Mucosa of stomach (tissue), 1 donor: ENCODE data around the gene RUNX3.

Source experiments
- H3K27me3 ChIP-seq: one replicate; pipeline ENCODE4 v1.7.0; 2013; ENCODE audit warnings: mild to moderate bottlenecking, low read length; ENCODE audit not compliant: control insufficient read depth, insufficient read depth
- H3K36me3 ChIP-seq: one replicate; pipeline ENCODE4 v1.7.0; 2013; ENCODE audit warnings: low read length; ENCODE audit not compliant: control insufficient read depth, insufficient read depth
- H3K4me1 ChIP-seq: one replicate; pipeline ENCODE4 v1.7.0; 2013; ENCODE audit warnings: mild to moderate bottlenecking, low read length; ENCODE audit not compliant: control insufficient read depth, insufficient read depth
- H3K4me3 ChIP-seq: one replicate; pipeline ENCODE4 v1.7.0; 2013; ENCODE audit warnings: low read length
- H3K9ac ChIP-seq: one replicate; pipeline ENCODE4 v1.7.0; 2013; ENCODE audit warnings: mild to moderate bottlenecking, low read length, moderate library complexity
- H3K9me3 ChIP-seq: one replicate; pipeline ENCODE4 v1.7.0; 2013; ENCODE audit warnings: mild to moderate bottlenecking, low read length, moderate library complexity; ENCODE audit not compliant: control insufficient read depth
- donor health status: Pancreatic carcinoma.

The RUNX3 gene

DNA sequence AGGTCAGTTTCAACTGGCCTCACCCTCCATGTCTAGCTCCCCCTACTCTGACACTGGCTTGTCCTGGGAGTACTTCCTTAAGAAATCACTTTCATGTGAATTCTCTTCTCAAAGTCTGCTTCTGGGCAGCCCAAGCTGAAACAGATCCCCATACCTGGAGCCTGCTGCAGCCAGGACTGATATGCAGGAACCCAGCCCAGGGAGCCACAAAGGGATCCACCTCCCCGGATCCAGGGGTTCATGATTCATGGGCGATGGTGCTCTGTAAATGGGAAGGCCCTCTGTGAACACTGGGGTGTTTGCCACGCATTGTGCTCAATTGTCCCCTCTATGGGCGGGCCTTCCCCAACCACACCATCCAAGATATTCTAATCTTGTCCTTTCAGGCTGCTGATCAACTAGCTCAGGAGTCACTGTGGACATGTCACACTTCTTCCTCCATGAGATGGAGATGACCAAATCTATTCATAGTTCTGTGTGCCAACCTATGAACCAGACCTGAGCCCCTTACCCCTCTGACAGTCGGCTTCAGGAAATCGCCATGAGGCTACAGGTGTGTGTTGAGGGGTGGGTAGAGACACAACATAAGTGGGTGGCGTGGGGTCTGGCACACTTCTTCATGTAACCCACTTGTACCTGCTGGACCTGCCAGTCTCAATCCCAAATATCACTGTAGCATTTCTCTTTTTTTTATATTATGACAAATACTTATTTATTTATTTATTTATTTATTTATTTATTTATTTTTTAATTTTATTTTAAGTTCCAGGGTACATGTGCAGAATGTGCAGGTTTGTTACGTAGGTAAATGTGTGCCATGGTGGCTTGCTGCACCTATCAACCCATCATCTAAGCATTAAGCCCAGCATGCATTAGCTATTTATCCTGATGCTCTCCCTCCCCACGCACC, 41.8 kb downstream of the RUNX3 start:
- H3K9ac ChIP-seq, result no peak overlapping the region
- H3K4me1 ChIP-seq, result peaks cover 4% of the 10 kb centered on the region
- no peak overlapping the region for H3K4me3 ChIP-seq
- H3K9me3 ChIP-seq, result no peaks in the 10 kb centered on the region
- no peaks in the 10 kb centered on the region for H3K36me3 ChIP-seq
- H3K27me3 ChIP-seq, result no peaks in the 10 kb centered on the region

DNA sequence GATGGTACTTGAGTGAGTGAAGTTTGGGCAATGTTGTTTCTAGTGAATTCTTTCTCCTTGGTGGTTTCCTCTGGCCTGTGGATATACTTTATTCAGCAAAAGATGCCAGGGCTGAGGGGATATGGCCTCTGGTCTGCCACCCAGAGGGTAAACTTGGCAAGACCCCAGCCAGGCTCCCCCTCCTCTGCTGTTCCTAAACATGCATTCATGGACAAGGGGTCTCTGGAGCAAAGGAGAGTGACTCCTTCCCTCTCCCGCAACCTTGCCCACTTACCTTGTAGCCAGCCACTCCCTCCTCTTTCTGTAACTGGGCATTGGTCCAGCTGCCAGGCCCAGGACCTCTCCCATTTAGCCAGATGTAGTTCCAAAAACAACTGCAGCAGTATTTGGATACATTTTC, 43.8 kb downstream of the RUNX3 start:
- H3K4me1 ChIP-seq, result no peaks in the 10 kb centered on the region
- H3K4me3 ChIP-seq, result no peak overlapping the region
- no peaks in the 10 kb centered on the region for H3K36me3 ChIP-seq
- no peaks in the 10 kb centered on the region for H3K9me3 ChIP-seq
- no peaks in the 10 kb centered on the region for H3K27me3 ChIP-seq
- H3K9ac ChIP-seq, result no peak overlapping the region

DNA sequence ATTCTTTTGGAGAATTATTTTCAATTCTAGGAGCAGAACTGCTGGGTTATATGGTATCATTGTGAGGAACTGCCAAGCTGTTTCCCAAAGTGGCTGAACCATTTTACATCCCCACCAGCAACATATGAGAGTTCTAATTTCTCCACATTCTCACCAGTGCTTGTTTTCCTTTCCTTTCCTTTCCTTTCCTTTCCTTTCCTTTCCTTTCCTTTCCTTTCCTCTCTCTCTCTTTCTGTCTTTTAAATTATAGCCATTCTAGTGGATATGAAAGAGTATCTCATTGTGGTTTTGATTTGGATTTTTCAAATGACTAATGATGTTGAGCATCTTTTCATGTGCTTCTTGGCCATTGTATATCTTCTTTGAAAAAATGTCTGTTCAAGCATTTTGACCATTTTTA, 45.3 kb downstream of the RUNX3 start:
- no peaks in the 10 kb centered on the region for H3K36me3 ChIP-seq
- H3K4me1 ChIP-seq, result no peaks in the 10 kb centered on the region
- H3K9ac ChIP-seq, result no peak overlapping the region
- no peak overlapping the region for H3K4me3 ChIP-seq
- no peaks in the 10 kb centered on the region for H3K9me3 ChIP-seq
- H3K27me3 ChIP-seq, result no peaks in the 10 kb centered on the region

DNA sequence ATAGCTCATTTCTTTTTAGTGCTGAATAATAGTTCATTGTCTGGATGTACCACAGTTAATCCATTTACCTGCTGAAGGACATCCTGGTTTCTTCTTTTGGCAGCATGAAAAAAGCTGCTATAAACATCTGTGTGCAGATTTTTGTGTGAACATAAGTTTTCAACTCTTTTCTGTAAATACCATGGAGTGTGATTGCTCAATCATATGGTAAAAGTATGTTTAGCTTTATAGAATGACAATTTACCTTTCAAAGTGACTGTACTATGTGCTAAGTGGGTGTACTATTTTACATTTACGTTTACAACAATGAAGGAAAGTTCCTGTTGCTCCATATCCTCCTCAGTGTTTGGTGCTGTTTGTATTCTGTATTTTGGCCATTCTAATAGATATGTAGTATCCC, 49.0 kb downstream of the RUNX3 start:
- no peak overlapping the region for H3K9ac ChIP-seq
- H3K4me1 ChIP-seq, result no peaks in the 10 kb centered on the region
- no peaks in the 10 kb centered on the region for H3K9me3 ChIP-seq
- H3K36me3 ChIP-seq, result no peaks in the 10 kb centered on the region
- no peak overlapping the region for H3K4me3 ChIP-seq
- H3K27me3 ChIP-seq, result no peaks in the 10 kb centered on the region

DNA sequence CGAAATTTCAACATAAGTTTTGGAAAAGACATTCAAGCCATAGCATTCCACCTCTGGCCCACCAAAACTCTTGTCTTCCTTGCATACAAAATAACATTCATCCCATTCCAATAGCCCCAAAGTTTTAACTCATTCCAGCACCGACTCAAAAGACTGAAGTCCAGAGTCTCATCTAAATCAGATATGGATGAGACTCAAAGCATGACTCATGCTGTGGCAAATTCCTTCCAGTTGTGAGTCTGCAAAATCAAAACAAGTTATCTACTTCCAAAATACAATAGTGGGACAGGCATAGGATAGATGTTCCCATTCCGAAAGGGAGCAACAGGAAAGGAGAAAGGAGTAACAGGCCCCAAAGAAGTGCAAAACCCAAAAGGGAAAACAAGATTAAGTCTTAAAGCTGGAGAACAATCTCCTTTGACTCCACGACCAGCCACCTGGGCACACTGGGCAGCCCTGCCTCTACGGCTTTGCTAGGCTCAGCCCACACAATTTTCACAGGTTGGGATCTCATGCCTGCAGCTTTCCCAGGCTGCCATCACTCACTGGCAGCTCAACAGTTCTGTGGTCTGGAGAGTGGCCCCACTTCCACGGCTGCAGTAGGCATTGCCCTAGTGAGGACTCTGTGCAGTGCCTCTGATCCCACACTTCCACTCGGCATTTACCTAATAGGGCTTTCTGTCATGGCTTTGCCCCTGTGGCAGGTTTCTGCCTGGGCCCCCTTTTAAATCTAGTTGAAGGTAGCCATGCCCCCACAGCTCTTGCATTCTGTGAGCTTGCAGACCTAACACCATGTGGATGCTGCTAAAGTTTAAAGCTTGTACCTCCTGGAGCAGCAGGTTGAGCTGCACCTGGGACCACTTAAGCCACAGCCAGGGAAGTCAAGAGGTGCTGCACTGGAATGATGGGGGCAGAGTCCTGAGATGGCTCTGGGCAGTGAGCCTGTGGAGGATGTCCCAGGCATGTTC, 51.0 kb downstream of the RUNX3 start:
- Histone ChIP-seq H3K27me3 (no peaks in the 10 kb centered on the region), H3K4me1 (no peaks in the 10 kb centered on the region), H3K9me3 (no peaks in the 10 kb centered on the region), H3K36me3 (no peaks in the 10 kb centered on the region), H3K4me3 (no peak overlapping the region), H3K9ac (no peak overlapping the region)

DNA sequence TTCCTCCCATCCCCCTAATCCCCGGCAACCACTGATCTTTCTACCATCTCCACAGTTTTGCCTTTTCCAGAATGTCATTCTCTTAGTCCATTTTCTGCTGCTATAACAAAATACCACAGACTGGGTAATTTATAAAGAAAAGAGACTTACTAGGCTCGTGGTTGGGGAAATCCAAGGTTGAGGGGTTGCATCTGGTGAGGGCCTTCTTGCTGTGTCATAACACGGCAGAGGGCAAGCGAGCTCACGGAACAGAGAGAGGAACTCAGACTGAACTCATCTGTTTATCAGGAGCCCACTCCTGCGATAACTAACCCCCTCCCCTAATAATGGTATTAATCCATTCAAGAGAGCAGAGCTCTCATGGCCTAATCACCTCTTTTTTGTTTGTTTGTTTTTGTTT, 52.0 kb downstream of the RUNX3 start:
- Histone ChIP-seq H3K4me1 (no peaks in the 10 kb centered on the region), H3K9me3 (no peaks in the 10 kb centered on the region), H3K27me3 (no peaks in the 10 kb centered on the region), H3K4me3 (no peak overlapping the region), H3K9ac (no peak overlapping the region), H3K36me3 (no peaks in the 10 kb centered on the region)

DNA sequence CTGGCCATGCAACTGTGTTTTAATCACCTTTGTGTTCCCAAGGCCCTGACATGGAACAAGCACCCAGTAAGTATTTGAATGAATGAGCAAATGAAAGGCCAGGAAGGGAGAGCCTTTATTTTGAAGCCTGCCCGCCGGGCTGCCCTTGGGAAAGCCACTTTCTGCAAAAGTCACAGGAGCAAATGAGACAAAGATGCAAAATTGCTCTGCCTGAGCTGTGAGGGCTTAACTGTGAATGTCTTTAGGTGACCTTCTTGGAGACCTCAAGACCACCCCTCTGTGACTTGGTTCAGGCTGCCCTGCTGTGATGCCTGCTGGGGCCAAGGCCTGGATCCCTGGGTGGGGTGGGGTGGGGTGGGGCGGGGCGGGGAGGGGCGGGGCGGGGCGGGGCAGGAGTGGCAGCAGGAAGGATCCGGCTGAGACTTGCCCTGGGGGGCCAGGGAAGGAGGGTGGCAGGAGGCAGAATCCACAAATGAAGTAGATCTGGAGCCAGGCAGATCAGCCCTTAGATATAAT, 54.0 kb downstream of the RUNX3 start:
- no peaks in the 10 kb centered on the region for H3K36me3 ChIP-seq
- no peaks in the 10 kb centered on the region for H3K27me3 ChIP-seq
- H3K4me1 ChIP-seq, result no peaks in the 10 kb centered on the region
- H3K4me3 ChIP-seq, result no peak overlapping the region
- no peak overlapping the region for H3K9ac ChIP-seq
- H3K9me3 ChIP-seq, result no peaks in the 10 kb centered on the region

DNA sequence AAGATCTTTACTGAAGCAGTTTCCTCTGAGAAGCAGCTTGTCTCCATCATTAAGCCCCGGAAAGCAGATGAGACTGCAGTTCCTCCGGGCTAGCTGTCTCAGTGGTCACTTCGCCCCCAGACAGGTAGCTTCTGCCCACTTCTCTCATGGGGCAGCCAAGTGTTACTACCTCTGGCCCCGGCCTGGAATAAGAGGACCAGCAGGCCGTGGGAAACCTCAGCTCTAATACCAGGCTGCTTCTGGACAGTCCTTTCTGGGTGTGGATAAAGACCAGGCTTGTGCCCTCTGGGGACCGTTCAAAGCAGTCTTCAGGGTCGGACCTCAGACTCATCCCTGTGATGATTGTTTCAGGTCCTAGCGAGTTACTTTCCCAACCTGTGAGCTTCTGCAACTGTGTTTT, 54.8 kb downstream of the RUNX3 start:
- no peaks in the 10 kb centered on the region for H3K36me3 ChIP-seq
- H3K4me3 ChIP-seq, result no peak overlapping the region
- H3K27me3 ChIP-seq, result peaks cover 5% of the 10 kb centered on the region
- no peaks in the 10 kb centered on the region for H3K4me1 ChIP-seq
- H3K9ac ChIP-seq, result no peak overlapping the region
- H3K9me3 ChIP-seq, result no peaks in the 10 kb centered on the region

DNA sequence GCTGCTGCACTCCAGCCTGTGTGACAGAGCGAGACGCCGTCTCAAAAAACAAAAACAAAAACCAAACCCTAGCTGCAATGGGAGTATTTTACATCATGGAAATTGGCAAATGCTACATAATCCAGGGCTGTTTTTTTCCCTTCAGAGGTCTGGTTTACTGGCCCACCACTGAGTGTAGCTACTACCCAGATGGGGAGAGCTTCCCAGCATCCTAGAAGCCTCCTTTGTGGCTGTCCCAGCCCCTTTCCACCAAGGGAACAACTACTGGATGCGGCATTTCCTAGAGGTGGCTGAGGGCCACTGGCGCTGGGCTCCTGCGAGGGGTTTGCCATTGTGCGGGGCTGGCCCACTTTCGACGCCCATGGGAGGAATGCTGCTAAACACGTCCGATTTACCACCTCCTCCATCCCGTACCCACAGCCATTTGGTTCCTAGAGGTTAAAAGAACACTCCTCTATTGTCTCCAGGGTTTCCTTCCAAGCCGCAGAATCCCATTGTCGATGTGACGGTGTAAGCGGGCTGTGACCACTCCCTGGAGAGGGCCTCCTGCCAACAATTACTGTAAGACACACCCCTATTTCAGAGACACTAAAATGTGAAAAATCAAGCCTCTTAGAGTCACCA, 55.4 kb downstream of the RUNX3 start:
- no peaks in the 10 kb centered on the region for H3K36me3 ChIP-seq
- H3K27me3 ChIP-seq, result peaks cover 5% of the 10 kb centered on the region
- no peak overlapping the region for H3K4me3 ChIP-seq
- H3K9ac ChIP-seq, result no peak overlapping the region
- H3K9me3 ChIP-seq, result no peaks in the 10 kb centered on the region
- no peaks in the 10 kb centered on the region for H3K4me1 ChIP-seq

DNA sequence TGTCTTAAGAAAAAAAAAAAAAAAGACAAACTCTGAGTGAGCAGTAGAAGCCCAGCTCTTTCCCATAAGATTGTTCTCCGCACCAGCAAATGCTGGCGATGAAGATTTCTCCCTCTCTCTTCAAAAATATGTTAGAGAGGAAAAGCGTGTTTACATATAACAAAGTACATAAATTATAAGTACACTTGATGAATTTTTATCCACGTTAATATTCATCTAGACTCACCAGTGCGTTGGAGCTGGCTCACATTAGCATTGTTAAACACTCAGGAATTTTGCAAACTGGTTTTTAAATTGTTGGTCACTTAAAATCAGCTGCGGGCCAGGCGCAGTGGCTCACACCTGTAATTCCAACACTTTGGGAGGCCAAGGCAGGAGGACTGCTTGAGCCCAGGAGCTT, 56.0 kb downstream of the RUNX3 start:
- H3K4me1 ChIP-seq, result no peaks in the 10 kb centered on the region
- no peaks in the 10 kb centered on the region for H3K9me3 ChIP-seq
- no peaks in the 10 kb centered on the region for H3K36me3 ChIP-seq
- H3K27me3 ChIP-seq, result peaks cover 5% of the 10 kb centered on the region
- no peak overlapping the region for H3K9ac ChIP-seq
- no peak overlapping the region for H3K4me3 ChIP-seq

DNA sequence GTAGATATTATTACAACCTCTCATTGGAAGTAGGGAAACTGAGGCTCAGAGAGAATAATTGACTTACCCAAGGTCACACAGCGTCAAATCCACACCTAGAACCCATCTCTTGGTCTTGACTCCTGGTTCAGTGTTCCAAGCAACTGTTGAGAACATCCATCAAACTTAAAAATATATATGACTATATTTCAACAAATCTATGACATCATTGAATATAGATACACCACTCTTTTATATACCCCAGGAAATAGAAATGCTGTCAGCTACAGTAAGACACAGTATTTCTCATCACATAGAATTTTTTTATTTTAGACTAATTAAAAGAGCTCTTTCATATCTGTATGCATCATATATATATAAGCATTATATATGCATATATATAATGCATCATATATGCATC, 56.9 kb downstream of the RUNX3 start:
- no peaks in the 10 kb centered on the region for H3K9me3 ChIP-seq
- no peak overlapping the region for H3K9ac ChIP-seq
- H3K27me3 ChIP-seq, result peaks cover 5% of the 10 kb centered on the region
- H3K4me3 ChIP-seq, result no peak overlapping the region
- no peaks in the 10 kb centered on the region for H3K4me1 ChIP-seq
- H3K36me3 ChIP-seq, result no peaks in the 10 kb centered on the region
